ENCODE data around the gene NR3C1. TPM values are rescaled to one million over a fixed set of nuclear protein-coding genes. Genes with fewer than 3 reads are reported as not detected.

The NR3C1 gene
- total RNA-seq, 2 experiments from 2014 or later, result 66.2 to 77.9 TPM

DNA sequence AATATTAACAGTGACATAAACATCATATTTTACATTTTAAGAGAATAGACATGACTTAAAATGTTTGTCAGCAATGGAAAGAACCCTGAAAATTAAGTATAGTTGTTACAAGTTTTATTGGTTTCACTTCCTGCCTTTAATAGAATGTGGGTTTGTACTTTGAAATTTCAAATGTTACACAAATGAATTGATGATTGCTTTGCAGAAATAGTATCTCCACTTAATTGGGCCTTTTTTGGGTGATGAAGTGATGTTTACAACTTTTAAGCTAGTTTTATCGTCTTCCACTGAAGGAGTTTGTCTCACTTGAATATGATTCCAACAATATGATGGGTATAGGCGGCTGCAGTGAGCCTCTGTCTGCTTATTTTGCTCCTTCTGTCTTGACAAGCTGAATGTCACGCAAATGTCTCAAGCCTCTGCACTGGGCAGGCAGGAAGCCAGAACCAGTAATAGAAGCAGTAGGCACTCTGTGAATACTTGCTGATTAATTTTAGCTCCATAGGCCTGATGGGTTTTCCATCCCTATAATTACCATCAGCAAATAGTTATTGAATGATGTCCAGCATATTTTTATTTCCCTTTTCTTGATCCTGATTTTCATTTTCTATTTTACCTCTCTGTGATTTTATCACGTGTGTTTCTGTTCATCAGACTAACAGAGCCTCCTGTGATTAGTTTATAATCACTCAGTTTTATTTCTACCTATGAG lies 10.6 kb upstream of the NR3C1 start:
- H3K4me3 Mint-ChIP-seq, result peak overlapping the region; percentile 3
- H3K9me3 Mint-ChIP-seq (ENCODE audit: low read depth), result no peaks in the 10 kb centered on the region
- ATAC-seq, result peak; percentile 68
- no peaks in the 10 kb centered on the region for H3K27me3 Mint-ChIP-seq
- no peak for DNase-seq
- CTCF ChIA-PET, result interaction anchor here (1.4 to 2.3 kb wide), 2 partner anchors 10 to 169 kb away, joined by 3 to 16 read pairs; partner anchors contain the start of gene NR3C1
- H3K4me1 Mint-ChIP-seq, result peaks cover 53% of the 10 kb centered on the region
- peaks cover 4% of the 10 kb centered on the region for H3K36me3 Mint-ChIP-seq
- peak overlapping the region; percentile 68 for H3K27ac Mint-ChIP-seq

DNA sequence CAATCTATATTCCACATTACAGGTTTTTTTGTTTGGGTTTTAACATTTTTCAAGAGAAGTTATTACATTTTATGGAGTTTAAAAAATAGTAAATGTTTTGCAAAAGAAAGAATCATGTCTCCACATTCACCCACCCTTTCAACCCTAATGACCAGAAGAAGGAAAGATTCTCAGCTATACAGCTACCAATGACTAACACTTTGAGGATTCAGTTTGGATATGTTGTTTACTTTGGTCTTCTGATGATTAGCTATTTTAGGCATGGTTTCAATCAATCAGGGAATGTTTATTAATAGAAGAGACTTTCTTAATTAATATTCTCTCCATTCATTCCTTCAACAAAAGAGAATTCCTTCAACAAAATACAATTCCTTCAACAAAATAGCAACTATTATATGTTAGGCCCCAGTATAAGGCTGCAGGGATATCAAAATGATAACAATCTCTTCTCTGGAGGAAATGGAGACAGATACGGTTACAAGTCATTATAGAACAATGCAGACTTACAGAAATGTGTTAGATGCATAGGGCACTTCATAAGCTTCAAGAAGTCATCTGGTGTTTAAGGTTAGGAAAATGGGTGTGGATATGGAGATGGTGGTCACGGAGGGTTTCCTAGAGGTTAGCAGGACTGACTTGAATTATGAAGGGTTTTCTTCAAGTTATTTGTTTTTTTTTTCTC lies 9.3 kb upstream of the NR3C1 start:
- ATAC-seq, result no peak
- H3K4me1 Mint-ChIP-seq, result peaks cover 44% of the 10 kb centered on the region
- DNase-seq, result no peak
- H3K36me3 Mint-ChIP-seq, result peaks cover 4% of the 10 kb centered on the region
- peak overlapping the region; percentile 67 for H3K27ac Mint-ChIP-seq
- H3K9me3 Mint-ChIP-seq (ENCODE audit: low read depth), result no peaks in the 10 kb centered on the region
- H3K4me3 Mint-ChIP-seq, result no peak overlapping the region
- no peaks in the 10 kb centered on the region for H3K27me3 Mint-ChIP-seq
- CTCF ChIA-PET, result interaction anchor here (0.6 to 2.3 kb wide), 2 partner anchors 9 to 633 kb away, joined by 3 to 16 read pairs; partner anchors contain the start of gene NR3C1

DNA sequence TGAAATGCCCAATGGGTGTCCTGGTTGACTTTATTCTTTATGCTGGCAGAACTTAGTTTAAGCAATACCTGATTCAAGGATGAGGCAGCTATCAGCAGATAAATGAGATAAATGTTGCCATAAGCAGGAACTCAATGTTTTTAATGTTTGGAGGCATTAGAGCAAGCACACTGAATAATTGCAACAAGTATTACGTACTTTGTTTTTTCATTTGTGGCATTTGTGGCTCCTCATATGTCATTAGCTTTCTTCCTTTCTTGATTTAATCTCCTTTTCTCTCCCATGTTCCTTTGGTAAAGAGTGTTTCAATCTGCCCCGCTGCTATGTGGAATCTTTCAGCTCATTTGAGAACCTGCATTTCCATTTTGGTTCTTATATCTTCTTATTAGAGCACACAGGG lies 6.4 kb upstream of the NR3C1 start:
- H3K4me1 Mint-ChIP-seq, result peaks cover 50% of the 10 kb centered on the region
- CTCF ChIA-PET, result interaction anchor here (1.7 kb wide), 1 partner anchor 415 kb away, joined by 4 read pairs; no protein-coding TSS in a partner anchor
- H3K36me3 Mint-ChIP-seq, result peaks cover 10% of the 10 kb centered on the region

DNA sequence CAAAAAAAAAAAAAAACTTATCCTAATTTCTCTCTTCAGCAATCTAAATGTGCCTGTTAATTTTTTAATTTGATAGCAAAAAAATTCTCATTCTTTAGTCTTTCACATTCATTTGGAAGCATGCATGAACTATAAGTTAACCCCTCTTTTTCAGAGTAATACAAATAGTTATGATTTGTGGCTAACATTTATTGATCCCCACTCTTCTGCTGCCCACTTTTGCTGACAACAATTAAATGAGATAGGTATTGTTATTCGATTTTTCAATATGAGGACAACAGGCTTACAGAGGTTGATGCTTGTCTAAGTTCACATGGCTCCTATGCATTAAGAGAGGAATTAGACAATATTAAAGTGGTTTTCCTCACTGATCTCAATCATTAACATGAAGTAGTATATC lies 2.9 kb upstream of the NR3C1 start:
- Mint-ChIP-seq H3K27ac (peak overlapping the region; percentile 97), H3K9me3 (ENCODE audit: low read depth) (no peaks in the 10 kb centered on the region), H3K4me3 (peak overlapping the region; percentile 88), H3K27me3 (no peaks in the 10 kb centered on the region), H3K36me3 (peaks cover 12% of the 10 kb centered on the region), H3K4me1 (peaks cover 39% of the 10 kb centered on the region)
- CTCF ChIA-PET, result no interaction called here
- DNase-seq (no peak), ATAC-seq (no peak)

More for the DNA sequence above, 6.4 kb upstream of the NR3C1 start:
- no peak for DNase-seq
- Mint-ChIP-seq H3K9me3 (ENCODE audit: low read depth) (no peaks in the 10 kb centered on the region), H3K27ac (peak overlapping the region; percentile 24), H3K4me3 (no peak overlapping the region), H3K27me3 (no peaks in the 10 kb centered on the region)
- no peak for ATAC-seq

DNA sequence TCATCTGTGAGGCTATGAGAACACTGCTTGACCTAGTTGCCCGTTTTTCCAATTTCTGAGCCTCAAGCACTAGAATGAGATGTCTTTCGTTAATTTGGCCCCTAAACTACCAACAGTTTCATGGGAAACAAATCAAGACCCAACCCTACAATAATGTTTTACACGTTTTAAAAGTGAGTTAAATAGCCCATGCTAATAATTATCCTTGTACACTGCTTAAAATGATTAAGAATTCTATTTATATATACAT lies 2.3 kb upstream of the NR3C1 start:
- ATAC-seq, result no peak
- Mint-ChIP-seq H3K36me3 (peaks cover 17% of the 10 kb centered on the region), H3K4me3 (peak overlapping the region; percentile 88), H3K4me1 (peaks cover 43% of the 10 kb centered on the region), H3K27me3 (no peaks in the 10 kb centered on the region), H3K27ac (peak overlapping the region; percentile 97), H3K9me3 (ENCODE audit: low read depth) (no peaks in the 10 kb centered on the region)
- CTCF ChIA-PET, result no interaction called here
- no peak for DNase-seq

DNA sequence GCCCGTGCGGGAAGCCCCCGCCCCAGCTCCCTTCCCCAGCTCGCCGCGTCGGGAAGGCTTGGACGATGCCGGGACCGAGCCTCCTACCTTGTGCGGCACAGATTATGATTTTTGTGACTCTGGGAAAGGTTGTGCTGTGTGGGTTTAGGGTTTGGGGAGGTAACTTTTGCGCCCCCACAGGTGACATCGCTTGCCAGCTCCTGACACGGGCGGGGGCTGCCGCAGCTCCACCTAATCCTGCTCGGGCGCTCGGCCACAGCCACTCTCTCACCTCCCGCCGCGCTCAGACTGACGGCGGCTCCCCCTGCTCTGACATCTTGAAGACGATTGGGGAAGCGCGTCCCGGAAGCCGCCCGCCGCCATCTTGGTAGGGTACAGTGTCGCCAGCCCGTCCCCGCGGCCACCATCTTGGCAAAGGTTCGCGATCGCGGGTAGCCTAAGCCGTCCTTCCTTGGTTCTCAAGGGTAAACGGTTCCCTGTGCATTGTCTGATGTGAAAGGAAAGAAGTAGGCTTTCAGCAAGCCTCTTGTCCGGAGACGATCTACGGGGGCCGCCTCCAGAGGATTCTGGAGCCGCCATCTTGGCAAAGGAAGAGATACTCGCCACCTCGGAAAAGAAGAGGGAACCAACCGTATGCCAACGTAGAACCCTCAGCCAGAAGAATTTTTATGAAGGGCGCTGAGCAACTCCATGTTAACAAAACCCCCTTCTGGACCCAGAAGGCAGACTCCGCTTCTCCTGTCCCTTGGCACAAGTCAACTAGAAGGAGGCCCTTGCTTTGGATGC lies 1.8 kb upstream of the NR3C1 start:
- DNase-seq (peak; percentile 92), ATAC-seq (peak; percentile 46)
- peak overlapping the region; percentile 88 for H3K4me3 Mint-ChIP-seq

DNA sequence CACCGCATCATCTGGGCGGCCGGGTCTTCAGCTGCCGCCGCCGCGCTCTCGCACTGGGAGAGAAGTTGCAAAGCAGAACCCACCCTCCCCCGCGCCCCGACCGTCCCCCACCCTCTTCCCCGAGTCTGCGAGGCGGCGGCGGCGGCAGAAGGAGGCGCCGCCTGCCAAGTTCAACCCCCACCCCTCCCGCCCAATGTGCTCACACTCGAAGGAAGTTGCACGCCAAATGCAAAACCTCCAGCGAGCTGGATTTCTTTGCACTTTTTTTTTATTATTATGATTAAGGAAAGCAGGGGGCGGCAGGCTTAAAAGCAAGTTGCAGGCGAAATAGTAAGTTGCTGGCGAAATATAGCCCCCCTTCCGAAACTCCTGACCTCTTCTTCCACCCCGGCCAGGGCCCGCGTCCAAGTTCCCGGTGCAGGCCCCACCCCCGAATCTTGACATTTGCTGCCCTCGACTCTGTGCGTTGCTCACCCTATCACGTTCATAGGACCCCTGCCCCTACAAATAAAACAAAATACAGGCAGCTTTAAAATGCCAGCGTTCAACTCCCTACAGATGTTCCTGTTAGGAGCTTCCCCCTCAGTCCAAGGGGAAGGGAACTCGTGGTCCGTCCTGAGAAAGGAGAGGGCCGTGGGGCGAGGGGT lies 1.1 kb upstream of the NR3C1 start:
- Mint-ChIP-seq H3K27ac (peak overlapping the region; percentile 97), H3K4me3 (peak overlapping the region; percentile 88), H3K4me1 (peaks cover 44% of the 10 kb centered on the region), H3K27me3 (no peaks in the 10 kb centered on the region), H3K9me3 (ENCODE audit: low read depth) (no peaks in the 10 kb centered on the region), H3K36me3 (peaks cover 28% of the 10 kb centered on the region)
- ATAC-seq (peak; percentile 35), DNase-seq (peak; percentile 83)
- CTCF ChIA-PET, result interaction anchor here (0.6 to 2.9 kb wide), 25 partner anchors 8 to 787 kb away, joined by 3 to 30 read pairs (median 3); no protein-coding TSS in a partner anchor

More for the DNA sequence above, 1.8 kb upstream of the NR3C1 start:
- Mint-ChIP-seq H3K4me1 (peaks cover 44% of the 10 kb centered on the region), H3K27me3 (no peaks in the 10 kb centered on the region), H3K9me3 (ENCODE audit: low read depth) (no peaks in the 10 kb centered on the region), H3K36me3 (peaks cover 22% of the 10 kb centered on the region), H3K27ac (peak overlapping the region; percentile 97)
- CTCF ChIA-PET, result interaction anchor here (0.6 to 2.9 kb wide), 12 partner anchors 8 to 786 kb away, joined by 3 to 30 read pairs (median 5); no protein-coding TSS in a partner anchor

DNA sequence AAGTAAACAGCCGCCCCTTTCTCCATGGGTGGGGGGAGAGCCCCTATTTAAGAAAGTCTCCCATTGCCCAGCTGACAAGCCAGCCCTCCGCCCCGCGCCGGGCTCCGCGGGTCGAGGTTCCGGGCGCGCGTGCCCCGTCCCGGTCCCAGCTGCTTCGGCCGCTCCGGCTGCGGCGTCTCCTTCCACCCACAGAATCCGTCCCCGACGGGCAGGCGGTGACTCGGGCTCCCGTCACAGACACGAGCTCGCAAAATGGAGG lies 223 bp downstream of the NR3C1 start:
- ATAC-seq (peak; percentile 14), DNase-seq (no peak)
- Mint-ChIP-seq H3K27ac (peak overlapping the region; percentile 84), H3K4me3 (peak overlapping the region; percentile 88), H3K9me3 (ENCODE audit: low read depth) (no peaks in the 10 kb centered on the region), H3K4me1 (peaks cover 55% of the 10 kb centered on the region), H3K36me3 (peaks cover 38% of the 10 kb centered on the region), H3K27me3 (no peaks in the 10 kb centered on the region)
- CTCF ChIA-PET, result interaction anchor here (0.7 to 2.9 kb wide), 18 partner anchors 10 to 426 kb away, joined by 3 to 30 read pairs (median 4); no protein-coding TSS in a partner anchor

DNA sequence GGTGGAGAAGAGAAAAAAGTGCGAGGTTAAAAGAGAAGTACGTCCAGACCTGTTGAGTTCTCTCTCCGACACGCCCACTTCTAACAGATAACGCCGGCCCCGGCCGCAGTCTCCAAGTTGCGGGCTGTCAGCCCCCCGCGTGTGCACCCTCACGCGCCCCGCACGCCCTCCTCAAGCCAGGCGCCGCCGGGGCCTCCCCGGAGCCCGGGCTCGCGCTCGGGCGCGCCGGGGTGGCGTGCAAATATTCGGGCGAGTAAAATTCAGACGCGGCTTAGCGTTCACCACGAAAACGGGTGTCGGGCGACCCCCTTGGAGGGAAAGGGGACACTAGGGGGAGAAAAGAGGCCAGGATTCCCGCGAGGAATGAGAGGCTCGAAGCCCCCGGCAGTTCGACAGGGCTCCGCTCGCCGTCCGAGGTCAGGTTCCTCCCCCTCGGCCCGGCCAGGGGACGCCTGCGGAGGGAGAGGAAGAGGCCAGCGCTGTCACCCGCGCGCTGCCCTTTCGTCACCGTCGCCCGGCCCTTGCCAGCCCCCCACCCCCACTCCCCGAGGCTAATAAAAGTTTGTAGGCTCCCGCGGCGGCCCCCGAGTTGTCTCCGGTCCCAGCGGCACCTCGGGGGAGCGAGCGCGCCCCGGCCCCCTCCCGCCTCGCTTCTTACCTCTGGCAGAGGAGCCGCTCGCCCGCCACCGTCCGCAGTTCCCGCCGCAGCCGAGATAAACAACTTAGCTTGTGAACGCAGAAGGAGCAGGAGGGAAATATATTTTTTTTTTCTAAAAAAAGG lies 743 bp downstream of the NR3C1 start:
- CTCF ChIA-PET, result interaction anchor here (0.7 to 2.9 kb wide), 16 partner anchors 11 to 427 kb away, joined by 3 to 30 read pairs (median 4); no protein-coding TSS in a partner anchor
- Mint-ChIP-seq H3K27me3 (no peaks in the 10 kb centered on the region), H3K4me1 (peaks cover 56% of the 10 kb centered on the region), H3K9me3 (ENCODE audit: low read depth) (no peaks in the 10 kb centered on the region), H3K36me3 (peaks cover 38% of the 10 kb centered on the region), H3K27ac (peak overlapping the region; percentile 80), H3K4me3 (peak overlapping the region; percentile 88)
- ATAC-seq (no peak), DNase-seq (peak; percentile 75)

DNA sequence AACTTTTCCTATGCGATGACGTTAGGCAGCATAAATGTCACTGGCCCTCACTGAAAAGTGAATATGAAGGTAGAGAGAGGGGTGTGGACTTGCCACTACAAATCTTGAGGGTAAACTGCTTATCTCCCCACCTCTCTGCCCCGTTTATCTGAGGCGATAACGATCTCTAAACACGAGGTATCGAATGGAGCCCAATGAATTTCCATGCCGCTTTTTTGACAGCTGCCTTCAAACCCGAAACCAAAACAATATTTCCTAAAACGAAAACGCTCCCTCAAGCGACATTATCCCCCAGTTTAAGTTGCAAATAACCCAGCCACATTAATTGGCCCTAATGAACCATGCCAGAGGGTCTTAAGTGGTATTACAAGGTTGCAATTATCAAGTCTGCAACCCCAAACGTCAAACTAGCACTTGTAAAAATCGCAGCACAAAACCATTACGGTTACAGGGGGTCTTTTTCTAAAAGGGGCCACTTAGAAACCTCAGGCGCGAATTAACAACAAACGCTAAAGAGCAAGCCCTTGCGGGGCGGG lies 1.4 kb downstream of the NR3C1 start:
- CTCF ChIA-PET, result interaction anchor here (0.7 kb wide), 1 partner anchor 769 kb away, joined by 3 read pairs; the partner anchor contains the start of genes KCTD16 and YIPF5
- no peaks in the 10 kb centered on the region for H3K9me3 Mint-ChIP-seq (ENCODE audit: low read depth)
- peak overlapping the region; percentile 88 for H3K4me3 Mint-ChIP-seq
- H3K4me1 Mint-ChIP-seq, result peaks cover 58% of the 10 kb centered on the region
- H3K36me3 Mint-ChIP-seq, result peaks cover 43% of the 10 kb centered on the region
- ATAC-seq (no peak), DNase-seq (no peak)
- H3K27me3 Mint-ChIP-seq, result no peaks in the 10 kb centered on the region
- H3K27ac Mint-ChIP-seq, result peak overlapping the region; percentile 80

DNA sequence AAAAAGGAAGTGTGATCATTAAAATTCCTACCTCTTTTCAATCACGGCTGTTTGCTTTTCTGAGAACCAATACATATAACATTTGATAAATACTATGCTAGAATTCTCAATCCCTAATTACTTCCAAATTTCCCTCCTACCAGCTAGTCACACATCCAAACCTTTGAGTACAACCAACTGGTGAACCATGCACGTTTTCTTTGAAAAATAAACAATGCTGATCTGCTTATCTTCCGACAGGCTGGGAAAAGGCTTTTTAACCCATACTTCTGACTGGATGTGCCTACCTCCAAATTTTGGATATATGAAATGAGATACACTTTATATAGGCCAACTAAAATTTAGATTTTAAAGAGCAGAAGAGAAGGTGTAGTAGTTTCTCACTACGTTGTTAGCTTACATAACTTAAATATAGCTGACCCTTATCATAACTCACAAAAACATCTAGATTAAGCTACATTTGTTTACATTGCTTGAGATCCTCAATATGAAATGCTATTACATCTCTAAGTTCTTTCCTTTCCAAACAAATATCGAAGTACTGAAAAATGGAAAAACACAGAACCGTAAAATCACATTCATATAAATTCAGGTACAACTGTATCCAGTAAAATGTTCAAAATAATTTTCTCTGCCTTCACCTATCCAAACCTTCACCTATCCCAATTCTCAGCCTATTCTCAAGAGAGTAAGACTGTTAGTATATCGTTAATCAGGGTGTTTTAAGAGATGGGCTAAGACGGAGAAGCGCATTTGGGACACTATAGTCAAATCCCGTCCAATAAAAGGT lies 2.1 kb downstream of the NR3C1 start:
- no peak for DNase-seq
- no peak for ATAC-seq
- H3K27me3 Mint-ChIP-seq, result no peaks in the 10 kb centered on the region

More for the DNA sequence above, 2.1 kb downstream of the NR3C1 start:
- Mint-ChIP-seq H3K36me3 (peaks cover 41% of the 10 kb centered on the region), H3K9me3 (ENCODE audit: low read depth) (no peaks in the 10 kb centered on the region), H3K4me1 (peaks cover 56% of the 10 kb centered on the region), H3K4me3 (peak overlapping the region; percentile 88), H3K27ac (peak overlapping the region; percentile 15)
- CTCF ChIA-PET, result interaction anchor here (0.7 to 2.0 kb wide), 4 partner anchors 172 to 769 kb away, joined by 3 to 10 read pairs (median 3); partner anchors contain the start of genes KCTD16 and YIPF5
